ENCODE measurements around the gene PRR29. TPM values are rescaled to one million over a fixed set of nuclear protein-coding genes. Genes with fewer than 3 reads are reported as not detected.

The PRR29 gene
- polyA plus RNA-seq, 1 donor from 2014 or later: 2.8 TPM

DNA sequence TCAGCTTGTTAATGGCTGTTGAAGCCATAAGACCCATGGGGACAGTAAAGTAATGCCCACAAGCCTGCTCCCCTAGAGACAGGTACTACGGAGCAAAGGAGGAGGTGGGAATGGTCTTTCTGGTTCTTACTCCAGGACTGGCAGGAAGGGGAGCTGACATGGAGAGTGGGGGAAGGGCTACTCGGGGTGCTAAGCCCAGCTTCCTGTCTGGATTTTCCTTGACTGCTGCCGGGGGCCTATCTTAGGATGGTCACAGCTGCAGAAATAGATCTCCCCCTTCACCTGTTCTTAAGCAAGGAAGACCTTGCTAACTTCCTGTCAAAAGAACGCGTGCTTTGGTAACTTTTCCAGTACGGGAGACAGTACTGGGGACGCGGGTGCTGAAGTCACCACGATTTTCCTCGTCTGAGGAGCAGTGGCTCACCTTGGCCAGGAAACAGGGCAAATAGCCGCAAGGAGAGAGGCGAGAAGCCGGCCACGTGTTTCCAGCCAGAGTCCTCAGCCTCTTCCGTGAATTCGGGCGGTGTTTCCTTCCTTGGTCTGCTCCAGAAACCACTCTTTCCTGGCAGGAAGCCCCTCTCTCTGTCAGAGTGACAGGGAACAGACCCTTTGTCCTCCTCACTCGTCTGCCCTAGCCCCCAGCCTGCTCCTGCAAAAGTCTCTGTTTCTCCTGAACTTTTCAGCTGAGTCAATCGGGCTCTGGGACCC is 656 bp upstream of the PRR29 start:
- H3K4me2 ChIP-seq (ENCODE audit: low read length): peak overlapping the region; percentile 34
- H3K79me2 ChIP-seq (replicated peaks; ENCODE audit: insufficient read depth, low read length): no peaks in the 10 kb centered on the region
- no peaks in the 10 kb centered on the region for H3K9me3 ChIP-seq (ENCODE audit: low read length)
- H3K9ac ChIP-seq (ENCODE audit: low read length): peak overlapping the region; percentile 71
- no peaks in the 10 kb centered on the region for H3K9me2 ChIP-seq (ENCODE audit: insufficient read depth, low read length)
- TF ChIP-seq TAF1 (IDR thresholded peaks at IDR 0.05; ENCODE audit: low read depth) (no peak), RAD21 (conservative IDR thresholded peaks at IDR 0.05) (no peak), EZH2 (IDR thresholded peaks at IDR 0.05; ENCODE audit: borderline replicate concordance, insufficient read depth, low read length, poor library complexity, severe bottlenecking) (no peak), EP300 (conservative IDR thresholded peaks at IDR 0.05; ENCODE audit: poor library complexity, severe bottlenecking) (no peak), SMC3 (conservative IDR thresholded peaks at IDR 0.05; ENCODE audit: poor library complexity) (no peak), MXI1 (conservative IDR thresholded peaks at IDR 0.05; ENCODE audit: poor library complexity, severe bottlenecking) (no peak), POLR2AphosphoS5 (IDR thresholded peaks at IDR 0.05) (no peak)
- TF ChIP-seq, protein P1, sequence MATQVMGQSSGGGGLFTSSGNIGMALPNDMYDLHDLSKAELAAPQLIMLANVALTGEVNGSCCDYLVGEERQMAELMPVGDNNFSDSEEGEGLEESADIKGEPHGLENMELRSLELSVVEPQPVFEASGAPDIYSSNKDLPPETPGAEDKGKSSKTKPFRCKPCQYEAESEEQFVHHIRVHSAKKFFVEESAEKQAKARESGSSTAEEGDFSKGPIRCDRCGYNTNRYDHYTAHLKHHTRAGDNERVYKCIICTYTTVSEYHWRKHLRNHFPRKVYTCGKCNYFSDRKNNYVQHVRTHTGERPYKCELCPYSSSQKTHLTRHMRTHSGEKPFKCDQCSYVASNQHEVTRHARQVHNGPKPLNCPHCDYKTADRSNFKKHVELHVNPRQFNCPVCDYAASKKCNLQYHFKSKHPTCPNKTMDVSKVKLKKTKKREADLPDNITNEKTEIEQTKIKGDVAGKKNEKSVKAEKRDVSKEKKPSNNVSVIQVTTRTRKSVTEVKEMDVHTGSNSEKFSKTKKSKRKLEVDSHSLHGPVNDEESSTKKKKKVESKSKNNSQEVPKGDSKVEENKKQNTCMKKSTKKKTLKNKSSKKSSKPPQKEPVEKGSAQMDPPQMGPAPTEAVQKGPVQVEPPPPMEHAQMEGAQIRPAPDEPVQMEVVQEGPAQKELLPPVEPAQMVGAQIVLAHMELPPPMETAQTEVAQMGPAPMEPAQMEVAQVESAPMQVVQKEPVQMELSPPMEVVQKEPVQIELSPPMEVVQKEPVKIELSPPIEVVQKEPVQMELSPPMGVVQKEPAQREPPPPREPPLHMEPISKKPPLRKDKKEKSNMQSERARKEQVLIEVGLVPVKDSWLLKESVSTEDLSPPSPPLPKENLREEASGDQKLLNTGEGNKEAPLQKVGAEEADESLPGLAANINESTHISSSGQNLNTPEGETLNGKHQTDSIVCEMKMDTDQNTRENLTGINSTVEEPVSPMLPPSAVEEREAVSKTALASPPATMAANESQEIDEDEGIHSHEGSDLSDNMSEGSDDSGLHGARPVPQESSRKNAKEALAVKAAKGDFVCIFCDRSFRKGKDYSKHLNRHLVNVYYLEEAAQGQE (IDR thresholded peaks at IDR 0.05; ENCODE audit: borderline replicate concordance): no peak
- TF ChIP-seq, protein P2, sequence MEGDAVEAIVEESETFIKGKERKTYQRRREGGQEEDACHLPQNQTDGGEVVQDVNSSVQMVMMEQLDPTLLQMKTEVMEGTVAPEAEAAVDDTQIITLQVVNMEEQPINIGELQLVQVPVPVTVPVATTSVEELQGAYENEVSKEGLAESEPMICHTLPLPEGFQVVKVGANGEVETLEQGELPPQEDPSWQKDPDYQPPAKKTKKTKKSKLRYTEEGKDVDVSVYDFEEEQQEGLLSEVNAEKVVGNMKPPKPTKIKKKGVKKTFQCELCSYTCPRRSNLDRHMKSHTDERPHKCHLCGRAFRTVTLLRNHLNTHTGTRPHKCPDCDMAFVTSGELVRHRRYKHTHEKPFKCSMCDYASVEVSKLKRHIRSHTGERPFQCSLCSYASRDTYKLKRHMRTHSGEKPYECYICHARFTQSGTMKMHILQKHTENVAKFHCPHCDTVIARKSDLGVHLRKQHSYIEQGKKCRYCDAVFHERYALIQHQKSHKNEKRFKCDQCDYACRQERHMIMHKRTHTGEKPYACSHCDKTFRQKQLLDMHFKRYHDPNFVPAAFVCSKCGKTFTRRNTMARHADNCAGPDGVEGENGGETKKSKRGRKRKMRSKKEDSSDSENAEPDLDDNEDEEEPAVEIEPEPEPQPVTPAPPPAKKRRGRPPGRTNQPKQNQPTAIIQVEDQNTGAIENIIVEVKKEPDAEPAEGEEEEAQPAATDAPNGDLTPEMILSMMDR (IDR thresholded peaks at IDR 0.05; ENCODE audit: poor library complexity, severe bottlenecking): no peak
- no peaks in the 10 kb centered on the region for H3K36me3 ChIP-seq (ENCODE audit: insufficient read depth, low read length)
- no peaks in the 10 kb centered on the region for H4K20me1 ChIP-seq (ENCODE audit: insufficient read depth)
- peak overlapping the region; percentile 85 for H3K4me3 ChIP-seq (ENCODE audit: low read length)
- no peaks in the 10 kb centered on the region for H3F3A ChIP-seq (ENCODE audit: insufficient read depth, low read length, poor library complexity, severe bottlenecking)
- no peak overlapping the region for H3K27ac ChIP-seq (ENCODE audit: low read length)
- no peaks in the 10 kb centered on the region for H3K27me3 ChIP-seq (ENCODE audit: insufficient read depth, low read depth, low read length)
- no peak overlapping the region for H2AFZ ChIP-seq (ENCODE audit: low read depth, low read length)

DNA sequence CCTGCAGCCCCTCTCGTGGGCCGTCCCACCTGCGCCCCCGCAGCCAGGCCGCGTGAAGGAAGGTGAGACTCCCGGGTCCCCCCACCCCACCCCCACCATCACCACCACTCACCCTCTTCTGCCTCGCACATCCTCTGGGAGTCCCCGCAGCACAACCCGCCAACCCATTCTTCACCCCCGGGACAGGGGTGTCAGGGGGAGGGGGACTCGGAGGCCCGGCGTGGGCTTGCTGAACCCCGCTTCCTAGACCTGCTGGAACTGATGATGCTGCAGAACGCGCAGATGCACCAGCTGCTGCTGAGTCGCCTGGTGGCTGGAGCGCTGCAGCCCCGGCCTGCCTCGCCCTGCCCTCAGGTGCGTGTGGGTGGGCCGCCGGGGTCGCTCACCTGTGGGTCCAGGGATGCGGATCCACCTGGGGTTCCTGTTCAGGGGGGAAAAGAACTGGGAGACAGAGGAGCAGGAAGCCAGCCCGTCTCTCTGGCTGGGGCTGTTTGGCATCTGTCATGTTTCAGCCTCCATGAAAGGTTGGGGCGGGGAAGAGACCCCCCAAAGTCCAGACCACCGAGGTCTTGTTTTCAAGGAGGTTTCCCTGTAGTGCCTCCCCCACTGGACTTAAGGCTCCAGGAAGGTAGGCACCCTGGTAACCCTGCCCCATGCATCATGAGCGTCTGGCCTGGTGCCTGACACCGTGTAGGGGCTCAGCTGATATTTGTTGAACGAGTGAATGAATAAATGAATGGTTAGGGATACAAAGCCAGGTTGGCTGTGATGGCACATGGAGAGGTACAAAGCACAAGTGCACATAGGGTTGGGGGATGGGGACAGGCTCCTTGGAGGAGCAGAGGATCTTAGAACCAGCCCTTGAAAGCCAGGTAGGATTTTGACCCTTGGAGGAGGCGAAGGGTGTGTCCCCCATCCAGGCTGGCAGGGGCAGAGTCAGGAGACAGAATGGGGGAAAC is 849 bp downstream of the PRR29 start:
- Histone ChIP-seq H2AFZ (ENCODE audit: low read depth, low read length) (peak overlapping the region; percentile 45), H3K27me3 (ENCODE audit: insufficient read depth, low read depth, low read length) (no peaks in the 10 kb centered on the region), H3K4me2 (ENCODE audit: low read length) (peak overlapping the region; percentile 44)

More for the DNA sequence above, 849 bp downstream of the PRR29 start:
- no peaks in the 10 kb centered on the region for H3F3A ChIP-seq (ENCODE audit: insufficient read depth, low read length, poor library complexity, severe bottlenecking)
- H3K9me2 ChIP-seq (ENCODE audit: insufficient read depth, low read length): no peaks in the 10 kb centered on the region
- H3K27ac ChIP-seq (ENCODE audit: low read length): no peak overlapping the region
- H3K4me3 ChIP-seq (ENCODE audit: low read length): peak overlapping the region; percentile 85
- no peaks in the 10 kb centered on the region for H3K9me3 ChIP-seq (ENCODE audit: low read length)
- no peaks in the 10 kb centered on the region for H4K20me1 ChIP-seq (ENCODE audit: insufficient read depth)
- no peaks in the 10 kb centered on the region for H3K36me3 ChIP-seq (ENCODE audit: insufficient read depth, low read length)
- peak overlapping the region; percentile 71 for H3K9ac ChIP-seq (ENCODE audit: low read length)
- TF ChIP-seq TAF1 (IDR thresholded peaks at IDR 0.05; ENCODE audit: low read depth) (no peak), EZH2 (IDR thresholded peaks at IDR 0.05; ENCODE audit: borderline replicate concordance, insufficient read depth, low read length, poor library complexity, severe bottlenecking) (no peak), EP300 (conservative IDR thresholded peaks at IDR 0.05; ENCODE audit: poor library complexity, severe bottlenecking) (no peak), SMC3 (conservative IDR thresholded peaks at IDR 0.05; ENCODE audit: poor library complexity) (no peak)
- H3K79me2 ChIP-seq (replicated peaks; ENCODE audit: insufficient read depth, low read length): no peaks in the 10 kb centered on the region
